IPS-18c (cell line): ENCODE data around the gene STIM1.

ENCODE experiments used
- H3K4me3 ChIP-seq: 2 replicates; pipeline ENCODE4 v1.7.0; 2013; ENCODE audit warnings: low read depth, mild to moderate bottlenecking, low read length, moderate library complexity; ENCODE audit not compliant: insufficient read depth
- H3K9me3 ChIP-seq: one replicate; pipeline ENCODE4 v1.6.1; 2013; ENCODE audit warnings: mild to moderate bottlenecking, low read length, moderate library complexity; ENCODE audit not compliant: control insufficient read depth, insufficient read depth

STIM1 gene

GRCh38 chr11:3969200-3969599 is 113.7 kb downstream of the STIM1 start:
- Histone ChIP-seq H3K9me3 (no peaks in the 10 kb centered on the region), H3K4me3 (no peak overlapping the region)

GRCh38 chr11:3969613-3970012 is 114.1 kb downstream of the STIM1 start:
- no peaks in the 10 kb centered on the region for H3K9me3 ChIP-seq
- H3K4me3 ChIP-seq = no peak overlapping the region

- H3K4me3 ChIP-seq = no peak overlapping the region
- no peaks in the 10 kb centered on the region for H3K9me3 ChIP-seq
Observed at GRCh38 chr11:3970108-3970507, 114.6 kb downstream of the STIM1 start.

GRCh38 chr11:3971756-3972404 is 116.4 kb downstream of the STIM1 start:
- Histone ChIP-seq H3K9me3 (no peaks in the 10 kb centered on the region), H3K4me3 (no peak overlapping the region)

GRCh38 chr11:3972431-3972830 is 117.0 kb downstream of the STIM1 start:
- Histone ChIP-seq H3K9me3 (no peaks in the 10 kb centered on the region), H3K4me3 (no peak overlapping the region)

- no peak overlapping the region for H3K4me3 ChIP-seq
- no peaks in the 10 kb centered on the region for H3K9me3 ChIP-seq
Observed at GRCh38 chr11:3977078-3977477, 121.6 kb downstream of the STIM1 start.

- no peaks in the 10 kb centered on the region for H3K9me3 ChIP-seq
- no peak overlapping the region for H3K4me3 ChIP-seq
Observed at GRCh38 chr11:3981084-3981633, 125.7 kb downstream of the STIM1 start.

- Histone ChIP-seq H3K9me3 (no peaks in the 10 kb centered on the region), H3K4me3 (no peak overlapping the region)
Observed at GRCh38 chr11:3982431-3982830, 127.0 kb downstream of the STIM1 start.

GRCh38 chr11:3983101-3983500 is 127.6 kb downstream of the STIM1 start:
- H3K9me3 ChIP-seq = no peaks in the 10 kb centered on the region
- H3K4me3 ChIP-seq = no peak overlapping the region

GRCh38 chr11:3984896-3985295 is 129.4 kb downstream of the STIM1 start:
- H3K4me3 ChIP-seq = no peak overlapping the region
- no peaks in the 10 kb centered on the region for H3K9me3 ChIP-seq

GRCh38 chr11:3985631-3986030 is 130.2 kb downstream of the STIM1 start:
- no peaks in the 10 kb centered on the region for H3K9me3 ChIP-seq
- no peak overlapping the region for H3K4me3 ChIP-seq

- H3K4me3 ChIP-seq = no peak overlapping the region
Observed at GRCh38 chr11:3986301-3986700, 130.8 kb downstream of the STIM1 start.

GRCh38 chr11:3989276-3989920 is 133.9 kb downstream of the STIM1 start:
- Histone ChIP-seq H3K9me3 (no peaks in the 10 kb centered on the region), H3K4me3 (peak overlapping the region; percentile 4; the same call in 1 of the 2 replicates)

More at GRCh38 chr11:3986301-3986700, 130.8 kb downstream of the STIM1 start:
- H3K9me3 ChIP-seq = no peaks in the 10 kb centered on the region

- Histone ChIP-seq H3K4me3 (no peak overlapping the region), H3K9me3 (no peaks in the 10 kb centered on the region)
Observed at GRCh38 chr11:3989921-3990290, 134.4 kb downstream of the STIM1 start.

GRCh38 chr11:3990406-3990805 is 134.9 kb downstream of the STIM1 start:
- Histone ChIP-seq H3K4me3 (no peak overlapping the region), H3K9me3 (no peaks in the 10 kb centered on the region)

- H3K9me3 ChIP-seq = no peaks in the 10 kb centered on the region
Observed at GRCh38 chr11:3992964-3993363, 137.5 kb downstream of the STIM1 start.

GRCh38 chr11:3994030-3994640 is 138.7 kb downstream of the STIM1 start:
- H3K9me3 ChIP-seq = peaks cover under 1% of the 10 kb centered on the region

More at GRCh38 chr11:3992964-3993363, 137.5 kb downstream of the STIM1 start:
- no peak overlapping the region for H3K4me3 ChIP-seq

GRCh38 chr11:3995307-3995706 is 139.8 kb downstream of the STIM1 start:
- no peak overlapping the region for H3K4me3 ChIP-seq
- H3K9me3 ChIP-seq = peaks cover 5% of the 10 kb centered on the region

More at GRCh38 chr11:3994030-3994640, 138.7 kb downstream of the STIM1 start:
- no peak overlapping the region for H3K4me3 ChIP-seq
